HepG2 (cell line): ENCODE results near the gene WDR27. TPM values are rescaled to one million over a fixed set of nuclear protein-coding genes. Genes with fewer than 3 reads are reported as not detected.

Experiments
- HNRNPK ChIP-seq: fragments of 200-400 bp; formaldehyde crosslinking; IDR thresholded peaks from 2 replicates; pipeline ENCODE4 v1.6.1; 2018; ENCODE audit warnings: low read length, low read depth, moderate library complexity, mild to moderate bottlenecking; ENCODE audit not compliant: poor library complexity, severe bottlenecking
- LCORL ChIP-seq, 2 experiments: fragments of 450-650 bp in 1 of 2; sonication (generic) in 1 of 2; formaldehyde crosslinking in 1 of 2; IDR thresholded peaks; 2 replicates each; pipeline versions ENCODE4 v1.5.0 to v1.6.1; 2017 to 2020; ENCODE audit warnings: antibody characterized with exemption in 1 of 2, missing genetic modification reagents in 1 of 2
- MYC ChIP-seq: sonication (generic); formaldehyde crosslinking; IDR thresholded peaks from 2 replicates; pipeline ENCODE4 v1.9.0; 2021; ENCODE audit warnings: missing genetic modification reagents, borderline replicate concordance
- MZF1 ChIP-seq: sonication (generic); formaldehyde crosslinking; IDR thresholded peaks from 2 replicates; pipeline ENCODE4 v1.8.1; 2023; ENCODE audit warnings: mild to moderate bottlenecking, missing genetic modification reagents, borderline replicate concordance
- SETDB1 ChIP-seq: sonication (generic); formaldehyde crosslinking; IDR thresholded peaks from 2 replicates; pipeline ENCODE4 v1.5.1; 2020; ENCODE audit warnings: missing genetic modification reagents, mild to moderate bottlenecking, borderline replicate concordance
- XBP1 ChIP-seq: sonication (generic); formaldehyde crosslinking; IDR thresholded peaks from 2 replicates; pipeline ENCODE4 v1.5.0; 2020; ENCODE audit warnings: missing genetic modification reagents
- ZNF230 ChIP-seq: sonication (generic); formaldehyde crosslinking; IDR thresholded peaks from 2 replicates; pipeline ENCODE4 v1.4.0; 2020; ENCODE audit warnings: mild to moderate bottlenecking, missing genetic modification reagents
- ZNF605 ChIP-seq: sonication (generic); formaldehyde crosslinking; IDR thresholded peaks from 2 replicates; pipeline ENCODE4 v1.8.0; 2022; ENCODE audit warnings: mild to moderate bottlenecking, missing genetic modification reagents
- polyA plus RNA-seq, 8 experiments: library from polyadenylated mRNA; depleted of rRNA in 3 of 8; stranded (reverse) in 7 of 8; unstranded in 1 of 8; fragments of >200 nt; fragmentation: Illumina TruSeq in 4 of 8; extraction: Trizol in 4 of 8; gene quantifications; 2 replicates each; pipeline versions ENCODE4 v1.2.1 to v1.2.3, GENCODE V29; 2011 to 2016; ENCODE audit warnings: low read depth in 4 of 8, missing spikeins in 1 of 8, mixed read lengths in 1 of 8; ENCODE audit not compliant: insufficient read depth in 1 of 8
- total RNA-seq, 5 experiments: library from RNA; depleted of rRNA; stranded (reverse); fragments of >200 nt; fragmentation: Illumina TruSeq; extraction: Trizol; gene quantifications; 2 replicates each; pipeline ENCODE4 v1.2.3, GENCODE V29; 2016; ENCODE audit warnings: low read depth in 1 of 5
- TF ChIP-seq, protein P1 (sequence below): sonication (generic); formaldehyde crosslinking; IDR thresholded peaks from 2 replicates; pipeline ENCODE4 v1.5.1; 2020; ENCODE audit warnings: missing genetic modification reagents, mild to moderate bottlenecking, borderline replicate concordance
- TF ChIP-seq, protein P2 (sequence below): sonication (generic); formaldehyde crosslinking; IDR thresholded peaks from 2 replicates; pipeline ENCODE4 v1.5.1; 2020; ENCODE audit warnings: missing genetic modification reagents, mild to moderate bottlenecking, borderline replicate concordance
- TF ChIP-seq, protein P3 (sequence below): sonication (generic); formaldehyde crosslinking; IDR thresholded peaks from 2 replicates; pipeline ENCODE4 v1.8.1; 2022; ENCODE audit warnings: mild to moderate bottlenecking, missing genetic modification reagents
- TF ChIP-seq, protein P4 (sequence below), 2 experiments: sonication (generic) in 1 of 2; formaldehyde crosslinking in 1 of 2; IDR thresholded peaks; 2 replicates each; pipeline versions ENCODE4 v1.6.1 to v1.9.0; 2014 to 2022; ENCODE audit warnings: antibody characterized with exemption in 1 of 2, borderline replicate concordance in 1 of 2, inconsistent platforms in 1 of 2, low read depth in 1 of 2, missing genetic modification reagents in 1 of 2

WDR27 gene
- total and polyA plus RNA-seq, 2 of the 13 experiments (the other 11 are each of a cell fraction or from before 2014, with no cell fraction given) = 34.1 to 80.3 TPM

DNA sequence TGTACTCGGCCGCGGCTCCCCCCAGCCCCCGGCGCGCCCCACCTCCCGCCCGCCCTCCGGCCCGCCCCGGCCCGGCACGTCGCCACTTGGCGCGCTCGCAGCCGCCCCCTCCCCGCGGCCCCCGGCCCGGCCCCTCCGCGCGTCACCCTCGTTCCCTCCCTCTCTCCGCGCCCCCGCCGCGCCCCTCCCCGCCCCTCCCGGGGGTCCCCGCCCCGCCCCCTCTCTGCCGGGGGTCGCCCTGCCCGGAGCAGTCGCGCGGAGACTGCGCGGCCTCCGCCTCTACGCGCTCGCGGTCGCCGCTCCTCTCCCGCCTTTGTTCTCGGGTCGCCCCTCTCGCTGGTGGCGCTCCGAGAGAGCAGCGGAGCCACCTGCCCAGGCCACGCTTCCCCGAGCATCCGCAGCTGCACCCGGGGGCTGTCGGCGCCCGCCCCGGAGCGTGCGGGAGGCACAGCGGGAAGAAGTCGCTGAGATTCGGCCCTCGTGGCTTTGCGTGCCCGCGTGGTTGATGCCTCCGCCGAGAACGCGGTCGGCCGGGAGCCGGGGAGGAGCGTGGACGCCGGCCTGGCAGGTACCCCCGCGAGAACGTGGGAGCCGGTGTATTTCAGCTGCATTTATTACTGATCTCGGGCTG is 22.8 kb upstream of the WDR27 start, which contains the start of gene PHF10 (continued):
- TF ChIP-seq, protein P1, sequence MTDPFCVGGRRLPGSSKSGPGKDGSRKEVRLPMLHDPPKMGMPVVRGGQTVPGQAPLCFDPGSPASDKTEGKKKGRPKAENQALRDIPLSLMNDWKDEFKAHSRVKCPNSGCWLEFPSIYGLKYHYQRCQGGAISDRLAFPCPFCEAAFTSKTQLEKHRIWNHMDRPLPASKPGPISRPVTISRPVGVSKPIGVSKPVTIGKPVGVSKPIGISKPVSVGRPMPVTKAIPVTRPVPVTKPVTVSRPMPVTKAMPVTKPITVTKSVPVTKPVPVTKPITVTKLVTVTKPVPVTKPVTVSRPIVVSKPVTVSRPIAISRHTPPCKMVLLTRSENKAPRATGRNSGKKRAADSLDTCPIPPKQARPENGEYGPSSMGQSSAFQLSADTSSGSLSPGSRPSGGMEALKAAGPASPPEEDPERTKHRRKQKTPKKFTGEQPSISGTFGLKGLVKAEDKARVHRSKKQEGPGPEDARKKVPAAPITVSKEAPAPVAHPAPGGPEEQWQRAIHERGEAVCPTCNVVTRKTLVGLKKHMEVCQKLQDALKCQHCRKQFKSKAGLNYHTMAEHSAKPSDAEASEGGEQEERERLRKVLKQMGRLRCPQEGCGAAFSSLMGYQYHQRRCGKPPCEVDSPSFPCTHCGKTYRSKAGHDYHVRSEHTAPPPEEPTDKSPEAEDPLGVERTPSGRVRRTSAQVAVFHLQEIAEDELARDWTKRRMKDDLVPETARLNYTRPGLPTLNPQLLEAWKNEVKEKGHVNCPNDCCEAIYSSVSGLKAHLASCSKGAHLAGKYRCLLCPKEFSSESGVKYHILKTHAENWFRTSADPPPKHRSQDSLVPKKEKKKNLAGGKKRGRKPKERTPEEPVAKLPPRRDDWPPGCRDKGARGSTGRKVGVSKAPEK (CRISPR knock-in tag) = no peak
- TF ChIP-seq ZNF605 (CRISPR knock-in tag) (peak; percentile 98), SETDB1 (no peak; the same call in 1 of the 2 replicates), HNRNPK (no peak), ZNF230 (CRISPR knock-in tag) (peak; percentile 91; the same call in 1 of the 2 replicates), XBP1 (CRISPR knock-in tag) (peak; percentile 19; the same call in 1 of the 2 replicates), MZF1 (CRISPR knock-in tag) (no peak), MYC (CRISPR knock-in tag) (peak; percentile 89), LCORL (IDR thresholded peaks at IDR 0.05) (no peak), LCORL (CRISPR knock-in tag; IDR thresholded peaks at IDR 0.05) (peak; percentile 88)
- TF ChIP-seq, protein P2, sequence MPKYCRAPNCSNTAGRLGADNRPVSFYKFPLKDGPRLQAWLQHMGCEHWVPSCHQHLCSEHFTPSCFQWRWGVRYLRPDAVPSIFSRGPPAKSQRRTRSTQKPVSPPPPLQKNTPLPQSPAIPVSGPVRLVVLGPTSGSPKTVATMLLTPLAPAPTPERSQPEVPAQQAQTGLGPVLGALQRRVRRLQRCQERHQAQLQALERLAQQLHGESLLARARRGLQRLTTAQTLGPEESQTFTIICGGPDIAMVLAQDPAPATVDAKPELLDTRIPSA (CRISPR knock-in tag) = peak; percentile 82
- TF ChIP-seq, protein P3, sequence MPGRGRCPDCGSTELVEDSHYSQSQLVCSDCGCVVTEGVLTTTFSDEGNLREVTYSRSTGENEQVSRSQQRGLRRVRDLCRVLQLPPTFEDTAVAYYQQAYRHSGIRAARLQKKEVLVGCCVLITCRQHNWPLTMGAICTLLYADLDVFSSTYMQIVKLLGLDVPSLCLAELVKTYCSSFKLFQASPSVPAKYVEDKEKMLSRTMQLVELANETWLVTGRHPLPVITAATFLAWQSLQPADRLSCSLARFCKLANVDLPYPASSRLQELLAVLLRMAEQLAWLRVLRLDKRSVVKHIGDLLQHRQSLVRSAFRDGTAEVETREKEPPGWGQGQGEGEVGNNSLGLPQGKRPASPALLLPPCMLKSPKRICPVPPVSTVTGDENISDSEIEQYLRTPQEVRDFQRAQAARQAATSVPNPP = peak; percentile 79; the same call in 1 of the 2 replicates
- TF ChIP-seq, protein P4, sequence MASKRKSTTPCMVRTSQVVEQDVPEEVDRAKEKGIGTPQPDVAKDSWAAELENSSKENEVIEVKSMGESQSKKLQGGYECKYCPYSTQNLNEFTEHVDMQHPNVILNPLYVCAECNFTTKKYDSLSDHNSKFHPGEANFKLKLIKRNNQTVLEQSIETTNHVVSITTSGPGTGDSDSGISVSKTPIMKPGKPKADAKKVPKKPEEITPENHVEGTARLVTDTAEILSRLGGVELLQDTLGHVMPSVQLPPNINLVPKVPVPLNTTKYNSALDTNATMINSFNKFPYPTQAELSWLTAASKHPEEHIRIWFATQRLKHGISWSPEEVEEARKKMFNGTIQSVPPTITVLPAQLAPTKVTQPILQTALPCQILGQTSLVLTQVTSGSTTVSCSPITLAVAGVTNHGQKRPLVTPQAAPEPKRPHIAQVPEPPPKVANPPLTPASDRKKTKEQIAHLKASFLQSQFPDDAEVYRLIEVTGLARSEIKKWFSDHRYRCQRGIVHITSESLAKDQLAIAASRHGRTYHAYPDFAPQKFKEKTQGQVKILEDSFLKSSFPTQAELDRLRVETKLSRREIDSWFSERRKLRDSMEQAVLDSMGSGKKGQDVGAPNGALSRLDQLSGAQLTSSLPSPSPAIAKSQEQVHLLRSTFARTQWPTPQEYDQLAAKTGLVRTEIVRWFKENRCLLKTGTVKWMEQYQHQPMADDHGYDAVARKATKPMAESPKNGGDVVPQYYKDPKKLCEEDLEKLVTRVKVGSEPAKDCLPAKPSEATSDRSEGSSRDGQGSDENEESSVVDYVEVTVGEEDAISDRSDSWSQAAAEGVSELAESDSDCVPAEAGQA (IDR thresholded peaks at IDR 0.05; ENCODE audit: low read depth) = no peak
- TF ChIP-seq, protein P4 (CRISPR knock-in tag; IDR thresholded peaks at IDR 0.05; ENCODE audit: borderline replicate concordance) = 0 out of 2 replicates have a peak, but pooled peaks have one; percentile 43
